NCI-H1930 (cell line): ENCODE data around the gene FRMD5.

Experiments used
- DNase-seq, 2 experiments: peaks; one replicate each; lab custom pipeline; 2025; lab: John Stamatoyannopoulos, UW

The FRMD5 gene

DNA sequence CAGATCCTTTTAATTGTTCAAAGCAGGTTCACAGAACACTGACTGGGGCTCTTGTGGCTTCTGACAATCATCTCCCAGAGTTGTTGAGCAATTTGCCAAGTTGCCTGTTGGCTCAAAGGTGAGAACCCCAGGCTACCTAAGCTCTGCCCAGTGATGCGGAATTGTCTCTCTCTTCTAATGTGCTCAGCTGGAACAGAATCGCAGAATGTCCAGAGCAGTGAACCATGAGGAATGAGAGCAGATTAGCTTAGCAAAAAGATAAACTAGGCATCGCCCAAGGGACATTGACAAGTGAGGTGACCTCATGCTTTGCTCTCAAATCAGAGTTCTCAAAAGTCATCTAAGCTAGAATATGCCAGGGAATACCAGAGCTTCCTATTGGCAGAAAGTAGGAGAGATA, 220.2 kb downstream of the FRMD5 start:
- no peak for DNase-seq

DNA sequence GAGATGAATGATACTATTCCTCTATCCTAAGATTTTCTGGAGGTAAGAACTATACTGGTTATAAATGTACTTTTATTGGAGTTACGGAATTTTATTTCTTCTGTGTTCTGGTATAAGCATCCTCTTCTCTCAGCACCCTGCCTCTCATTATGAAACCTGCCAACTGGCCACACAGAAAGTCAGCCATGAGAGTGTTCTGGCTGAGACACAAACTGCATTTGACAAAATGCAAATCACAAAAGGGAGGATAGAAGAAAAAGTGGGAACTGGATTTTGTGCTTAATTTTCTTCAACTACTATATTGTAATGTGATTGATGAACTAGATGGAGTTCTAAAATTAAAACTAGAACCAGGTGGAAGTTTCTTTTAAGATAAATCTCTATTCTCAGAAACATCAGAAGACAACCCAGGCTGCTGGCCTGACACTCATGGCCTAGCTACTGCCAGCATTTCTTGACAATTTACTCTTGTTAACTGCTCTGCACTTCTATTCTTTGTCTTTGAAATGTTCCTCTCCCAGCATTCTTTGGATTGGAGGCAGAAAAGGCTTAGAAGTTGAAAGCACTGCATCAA, 225.2 kb downstream of the FRMD5 start:
- DNase-seq: no peak

DNA sequence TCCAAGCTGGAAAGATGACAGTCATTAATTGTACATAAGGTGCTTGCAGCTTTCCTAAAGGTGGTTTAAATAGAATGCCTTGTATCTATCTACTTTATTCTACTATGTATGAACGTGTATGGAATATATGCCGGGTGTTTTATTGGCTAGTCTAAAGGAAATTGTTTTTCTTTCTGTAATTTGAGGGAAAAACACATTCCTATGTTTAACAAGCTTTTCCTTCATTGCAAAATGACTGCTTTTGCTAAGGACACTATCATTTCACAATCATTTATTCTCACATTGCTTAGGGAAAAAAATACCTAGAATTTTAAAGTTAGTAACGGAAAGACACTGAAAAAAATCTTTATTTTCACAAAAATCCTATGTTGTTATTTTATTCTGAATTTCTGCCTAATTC, 226.5 kb downstream of the FRMD5 start:
- DNase-seq: no peak

DNA sequence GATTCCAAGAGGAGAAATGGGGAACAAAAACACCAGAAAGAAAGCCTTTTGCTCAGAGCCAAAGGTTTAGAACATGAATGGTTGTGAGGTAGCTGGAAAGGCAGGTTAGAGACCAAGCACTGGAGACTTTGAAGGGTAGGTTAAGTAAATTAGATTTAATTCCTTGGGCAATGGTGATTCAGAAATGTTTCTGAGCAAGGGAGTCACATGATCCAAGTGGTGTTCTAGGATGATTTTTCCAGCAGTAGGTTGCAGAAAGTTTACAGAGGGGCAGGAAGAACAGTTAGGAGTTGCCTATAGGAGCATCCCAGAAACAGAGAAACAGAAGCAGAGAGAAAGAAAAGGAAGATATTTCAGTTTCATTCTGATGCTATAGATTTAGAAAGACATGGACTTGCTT, 228.4 kb downstream of the FRMD5 start:
- DNase-seq: no peak

DNA sequence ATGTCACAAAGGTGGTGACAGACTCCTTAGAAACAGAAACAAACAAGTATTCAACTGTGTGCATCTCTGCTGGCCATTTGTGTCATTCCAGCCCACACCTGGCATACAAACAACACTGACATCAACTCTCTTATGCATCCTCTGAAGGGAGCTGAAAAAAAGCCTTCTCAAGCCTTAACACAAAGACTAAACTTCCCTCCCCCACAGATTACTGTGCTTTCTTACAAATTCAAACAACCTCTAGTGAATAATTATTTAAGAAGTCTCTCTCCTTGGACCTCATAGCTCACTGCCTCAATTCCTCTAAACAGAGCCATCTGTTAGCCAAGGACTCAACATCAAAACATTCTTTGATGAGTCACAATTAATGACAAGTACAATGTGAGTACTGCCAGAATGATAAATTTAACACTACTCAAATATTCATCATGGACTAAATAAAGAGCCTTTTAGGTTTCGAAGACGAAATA, 236.2 kb downstream of the FRMD5 start:
- no peak for DNase-seq

DNA sequence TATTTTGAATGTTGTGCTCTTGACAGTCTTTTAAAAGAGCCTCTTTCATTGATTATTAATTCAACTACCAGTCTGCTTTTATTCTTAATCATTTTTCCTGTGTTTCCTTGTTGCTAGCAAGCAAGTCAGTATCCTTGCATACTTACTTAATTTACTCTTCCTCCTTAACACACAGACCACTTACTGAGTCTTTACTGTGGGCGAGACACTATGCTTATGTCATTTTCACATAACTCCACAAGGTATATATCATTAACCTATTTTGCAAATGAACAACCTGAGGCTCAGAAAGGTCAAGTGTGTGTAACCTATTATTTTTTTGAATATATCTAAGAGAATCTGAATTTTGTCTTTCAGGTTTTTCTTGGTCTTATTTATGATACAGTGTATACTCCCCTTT, 237.3 kb downstream of the FRMD5 start:
- DNase-seq: no peak

DNA sequence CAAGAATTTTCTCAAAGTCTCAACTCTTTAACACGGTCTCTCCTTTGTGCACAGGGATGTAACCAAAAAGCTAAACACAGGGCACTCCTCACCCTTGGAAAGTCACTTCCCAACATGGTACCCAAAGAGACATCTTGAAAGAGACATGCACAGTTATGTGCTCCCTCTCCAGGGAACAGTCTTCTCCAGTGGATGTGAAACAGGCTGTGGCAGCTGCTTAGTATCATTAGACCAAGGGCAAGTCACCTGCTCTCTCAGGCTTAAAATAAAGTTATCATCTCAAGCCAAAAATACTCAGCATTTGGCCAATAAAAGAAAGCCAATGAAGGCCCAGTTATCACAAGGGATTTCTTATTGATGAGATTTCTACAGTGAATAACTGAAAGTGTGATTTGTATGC, 239.9 kb downstream of the FRMD5 start:
- DNase-seq: no peak

DNA sequence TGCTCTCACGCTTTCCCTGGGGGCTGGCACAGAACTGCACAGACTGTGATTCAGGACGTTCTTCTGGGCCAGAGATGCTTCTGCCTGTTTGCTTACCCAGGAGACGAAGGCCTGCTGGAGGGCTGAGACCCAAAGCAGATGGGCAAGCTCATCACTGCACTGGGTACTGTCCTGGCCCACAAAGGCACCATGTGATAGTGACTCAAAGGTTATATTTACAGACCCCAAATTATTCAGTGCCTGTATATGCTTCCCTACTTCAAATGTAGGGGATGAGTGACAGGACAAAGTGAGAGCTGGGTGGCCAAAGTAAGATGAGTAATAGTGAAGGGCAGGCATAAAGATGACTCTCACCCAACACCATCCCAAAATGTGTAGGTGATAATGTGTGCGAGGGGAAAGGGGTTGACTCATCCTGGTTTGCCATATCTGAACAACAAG, 240.9 kb downstream of the FRMD5 start:
- no peak for DNase-seq

DNA sequence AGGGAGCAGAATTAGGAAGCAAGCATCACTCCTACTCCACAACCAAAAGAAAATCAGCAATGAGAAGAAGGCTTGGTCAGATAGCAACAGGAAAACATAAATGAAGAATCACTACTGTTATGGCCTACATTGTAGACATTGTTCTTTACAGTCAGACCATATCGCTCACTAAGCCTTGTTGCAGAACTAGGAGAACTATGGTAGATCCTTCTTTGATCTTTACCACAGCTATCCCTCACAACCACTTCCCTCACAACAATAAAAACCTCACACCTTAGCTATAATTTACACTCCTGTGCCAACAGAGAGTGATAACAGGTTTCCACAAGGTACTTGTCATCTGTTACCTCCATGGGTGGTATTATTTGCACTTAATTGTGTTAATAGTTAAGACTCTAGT, 241.7 kb downstream of the FRMD5 start:
- no peak for DNase-seq

DNA sequence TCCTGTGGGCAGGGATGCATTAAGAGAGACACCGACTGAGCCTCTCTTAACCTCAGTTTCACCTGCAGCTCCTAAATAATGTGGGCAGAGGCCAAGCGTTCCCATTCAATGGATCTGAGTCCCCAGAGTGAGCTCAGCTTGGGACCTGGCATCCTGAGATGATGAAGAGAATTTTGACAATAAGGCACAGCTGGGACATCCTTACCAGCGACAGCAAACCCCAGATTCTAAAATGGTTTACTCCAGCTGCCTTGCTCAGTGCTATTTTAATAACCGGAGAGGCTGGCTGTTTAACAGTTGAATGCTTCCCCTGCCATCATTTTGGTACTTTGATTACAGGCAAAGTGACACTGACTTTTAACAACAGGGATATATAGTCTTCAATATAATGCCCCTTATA, 244.5 kb downstream of the FRMD5 start:
- DNase-seq: no peak

DNA sequence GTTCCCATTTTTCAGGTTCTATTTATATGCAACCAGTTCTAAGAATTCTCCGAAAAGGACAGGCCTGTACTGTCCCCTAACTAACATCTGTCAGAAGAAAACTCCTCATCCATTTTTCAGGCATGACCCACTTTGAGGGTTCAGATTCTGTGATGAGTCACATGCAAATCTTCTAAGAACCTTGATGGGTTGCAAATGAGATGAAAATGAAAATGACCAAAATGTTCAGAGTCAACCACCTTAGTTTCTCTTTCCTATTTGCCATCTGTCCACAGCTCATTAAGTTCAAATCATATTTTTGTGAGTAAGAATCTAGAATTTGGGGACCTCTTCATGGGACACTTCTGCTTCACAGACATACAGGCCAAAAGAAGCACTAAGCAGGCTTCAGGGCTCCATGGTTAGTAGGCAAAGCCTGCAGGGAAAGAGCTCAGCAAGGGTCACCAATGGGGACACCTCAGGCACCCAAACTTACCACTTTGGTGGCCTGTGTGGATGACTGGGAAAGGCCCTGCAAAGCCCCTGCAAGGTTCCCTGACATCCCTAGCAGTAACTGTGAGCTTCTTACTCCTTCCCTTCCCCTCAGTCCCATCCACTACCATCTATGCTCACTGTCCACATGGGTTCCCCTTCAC, 246.3 kb downstream of the FRMD5 start:
- DNase-seq: no peak

DNA sequence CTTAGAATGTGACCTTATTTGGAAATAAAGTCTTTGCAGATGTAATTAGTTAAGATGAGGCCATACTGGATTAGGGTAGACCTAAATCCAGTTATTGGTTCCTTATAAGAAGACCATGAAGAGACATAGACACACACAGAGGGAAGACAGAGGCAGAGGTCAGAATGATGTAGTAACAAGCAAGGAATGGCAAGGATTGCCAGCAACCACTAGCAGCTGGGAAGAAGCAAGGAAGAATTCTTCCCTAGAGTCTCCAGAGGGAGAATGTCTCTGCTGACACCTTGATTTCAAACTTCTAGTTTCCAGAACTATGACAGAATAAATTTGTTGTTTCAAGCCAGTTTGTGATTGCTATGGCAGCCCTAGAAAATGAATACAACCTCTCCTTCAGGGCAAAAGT, 251.6 kb downstream of the FRMD5 start:
- DNase-seq: no peak

DNA sequence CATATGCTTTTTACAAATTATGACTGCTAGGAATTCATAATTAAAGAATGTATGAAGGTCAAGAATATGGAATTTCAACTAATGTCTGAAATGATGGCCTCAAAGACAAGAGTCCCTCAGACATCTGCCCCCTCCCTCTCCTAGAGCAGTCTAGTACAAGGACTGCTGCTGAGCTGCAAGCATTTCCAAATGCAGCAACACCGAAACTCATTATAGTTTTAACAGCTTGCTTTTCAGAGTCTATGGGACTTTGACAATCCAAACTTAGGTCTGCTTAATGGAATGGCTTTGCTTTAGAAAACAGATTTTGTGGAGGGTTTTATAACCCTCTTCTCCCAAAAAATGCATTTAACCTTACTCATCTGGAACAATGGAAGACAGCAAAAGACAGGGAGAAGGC, 252.9 kb downstream of the FRMD5 start:
- DNase-seq: no peak

DNA sequence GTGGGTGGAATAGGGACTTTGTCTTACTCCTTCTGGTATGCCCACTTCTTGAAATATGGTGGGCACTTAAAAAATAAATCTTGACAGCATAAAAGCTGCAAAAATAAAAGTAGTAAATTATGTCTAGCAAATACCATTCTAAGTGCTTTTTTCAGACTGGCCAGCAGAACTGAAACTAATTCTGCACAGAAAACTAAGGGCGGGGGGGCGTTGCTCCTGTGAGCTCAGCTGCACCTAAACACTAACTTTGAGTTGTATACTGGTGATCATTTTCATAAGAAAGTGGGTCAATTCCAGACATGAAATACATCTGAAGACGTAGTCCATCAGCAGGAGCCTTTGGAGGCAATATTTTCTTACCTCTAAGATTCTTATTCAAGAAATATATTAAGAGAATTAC, 253.5 kb downstream of the FRMD5 start:
- DNase-seq: no peak

DNA sequence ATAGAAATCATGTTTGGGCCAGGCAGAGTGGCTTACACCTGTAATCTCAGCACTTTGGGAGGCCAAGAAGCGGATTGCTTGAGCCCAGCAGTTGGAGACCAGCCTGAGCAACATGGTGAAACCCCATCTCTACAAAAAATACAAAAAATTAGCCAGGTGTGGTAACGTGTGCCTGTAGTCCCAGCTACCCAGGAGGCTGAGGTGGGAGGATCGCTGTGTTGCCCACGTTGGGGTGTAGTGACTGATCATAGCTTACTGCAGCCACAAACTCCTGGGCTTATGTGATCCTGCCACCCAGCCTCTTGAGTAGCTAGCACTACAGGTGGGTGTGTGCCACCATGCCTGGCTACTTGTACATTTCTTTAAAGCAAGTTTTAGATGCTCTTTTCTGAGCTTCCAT, 254.0 kb downstream of the FRMD5 start:
- no peak for DNase-seq

DNA sequence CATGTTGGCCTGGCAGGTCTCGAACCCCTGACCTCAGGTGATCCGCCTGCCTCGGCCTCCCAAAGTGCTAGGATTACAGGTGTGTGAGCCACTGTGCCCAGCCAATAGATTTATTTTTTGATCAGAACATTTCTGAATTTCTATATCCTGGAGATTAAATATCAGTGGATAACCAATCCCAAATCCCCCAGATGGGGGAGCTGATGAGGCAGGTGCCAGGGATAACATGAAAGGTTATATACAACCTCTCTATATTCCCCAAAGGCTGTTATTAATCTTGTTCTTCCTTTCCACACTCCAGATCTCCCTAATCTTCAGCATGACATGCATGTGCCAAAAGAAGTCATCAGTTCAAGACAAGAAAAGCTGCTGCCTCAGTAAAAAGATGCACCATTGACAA, 256.0 kb downstream of the FRMD5 start:
- no peak for DNase-seq

DNA sequence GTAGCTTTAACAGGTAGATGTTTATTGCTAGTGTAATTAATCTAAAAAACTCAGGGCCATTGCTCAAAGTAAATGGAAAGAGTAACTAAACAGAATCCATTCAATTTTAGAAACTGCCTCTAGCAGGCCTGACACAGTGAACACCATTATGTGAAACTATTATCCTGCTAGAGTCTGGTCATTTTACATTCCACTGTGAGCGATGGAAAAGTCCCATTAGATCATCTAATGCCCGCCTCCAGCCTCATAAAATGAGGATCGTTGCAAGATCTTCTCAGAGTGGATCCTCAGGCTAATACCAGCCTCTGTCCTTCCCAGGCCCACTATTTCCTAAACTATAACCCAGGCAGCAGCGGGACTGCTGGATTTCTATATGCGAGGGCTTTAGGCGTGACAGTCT, 260.6 kb downstream of the FRMD5 start:
- no peak for DNase-seq

DNA sequence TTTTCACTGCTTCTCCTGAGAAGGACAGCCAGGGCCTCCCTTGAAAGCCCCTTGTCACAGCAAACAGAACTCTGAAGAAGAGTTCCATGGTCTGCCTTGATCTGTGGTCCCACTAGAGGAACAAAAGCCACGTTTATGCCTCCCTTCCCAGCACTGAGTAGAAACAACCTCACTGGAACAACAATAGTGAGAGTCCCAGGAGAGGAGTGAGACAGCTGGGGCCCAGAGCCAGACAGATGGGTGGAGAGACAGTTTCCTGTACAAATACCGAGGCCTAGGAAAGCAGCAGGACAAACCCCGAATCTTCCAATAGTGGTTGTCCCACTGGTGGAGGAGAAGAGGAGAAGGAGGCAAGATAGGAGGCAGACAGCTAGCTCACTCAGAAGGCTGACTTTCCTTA, 262.2 kb downstream of the FRMD5 start:
- DNase-seq: no peak

DNA sequence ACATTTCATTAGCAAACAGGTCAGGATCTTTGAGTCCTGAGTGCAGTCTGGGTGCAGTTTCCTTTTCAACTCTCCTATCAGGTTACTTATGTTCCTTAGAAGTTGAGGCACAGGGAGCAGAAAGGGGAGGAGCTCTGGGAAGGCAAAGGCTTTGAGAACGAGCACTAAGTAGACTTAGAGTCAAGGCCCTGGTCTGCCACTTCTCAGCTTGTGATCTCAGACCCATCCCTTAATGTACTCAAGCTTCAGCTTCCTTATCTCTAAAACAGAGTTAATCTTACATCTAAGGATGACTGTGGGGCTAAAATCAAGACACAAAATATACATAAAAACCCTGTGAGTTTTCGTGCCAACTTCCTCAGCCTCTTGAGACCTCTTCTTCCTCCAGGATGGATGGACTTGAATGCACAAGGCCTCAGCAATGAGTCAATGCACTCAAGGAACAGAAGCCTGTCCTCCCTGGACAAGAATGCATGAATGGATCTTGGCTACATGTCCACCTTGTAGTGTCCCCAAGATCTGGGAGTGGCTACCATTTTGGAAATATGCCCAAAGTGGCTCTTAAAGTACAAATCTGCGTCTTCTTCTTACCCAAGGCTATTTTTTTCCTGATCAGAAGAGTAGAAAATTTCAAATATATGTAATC, 263.2 kb downstream of the FRMD5 start:
- no peak for DNase-seq

DNA sequence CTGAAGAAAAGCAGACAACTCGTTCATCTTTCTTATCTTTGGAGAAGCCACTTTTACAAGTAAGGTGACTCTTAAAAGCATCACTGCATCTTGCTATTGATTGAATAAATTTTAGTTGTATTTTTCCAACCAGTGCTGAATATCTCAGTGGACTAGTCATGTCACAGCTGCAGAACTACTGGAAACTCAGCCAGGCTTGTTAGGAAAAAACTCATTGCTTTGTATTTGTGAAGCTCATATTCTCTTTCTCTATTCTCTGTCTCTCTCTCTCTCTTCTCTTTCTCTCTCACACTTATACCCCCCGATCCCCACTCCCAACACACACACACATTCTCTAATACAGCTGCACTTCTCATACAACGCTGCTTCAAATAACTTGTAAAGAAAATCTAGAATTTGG, 264.0 kb downstream of the FRMD5 start:
- no peak for DNase-seq

DNA sequence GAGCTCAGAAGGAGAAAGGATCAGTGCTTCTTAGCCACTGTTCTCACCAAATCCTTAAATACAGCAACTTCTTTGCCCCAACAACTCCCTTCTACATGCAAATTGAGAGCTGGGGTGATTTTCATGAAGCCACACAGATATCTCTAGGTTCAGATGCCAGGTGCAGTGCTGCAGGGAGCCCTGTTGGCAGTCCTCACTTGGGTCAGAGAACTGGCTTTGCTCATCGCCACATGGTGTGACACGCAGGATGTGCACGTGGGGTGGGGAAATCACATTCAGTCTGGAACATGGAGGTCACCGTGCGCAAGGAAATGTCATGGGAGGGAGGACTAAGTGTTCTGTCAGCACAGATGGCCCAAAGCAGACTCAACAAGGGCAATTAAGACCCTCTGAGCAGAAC, 264.5 kb downstream of the FRMD5 start:
- no peak for DNase-seq

DNA sequence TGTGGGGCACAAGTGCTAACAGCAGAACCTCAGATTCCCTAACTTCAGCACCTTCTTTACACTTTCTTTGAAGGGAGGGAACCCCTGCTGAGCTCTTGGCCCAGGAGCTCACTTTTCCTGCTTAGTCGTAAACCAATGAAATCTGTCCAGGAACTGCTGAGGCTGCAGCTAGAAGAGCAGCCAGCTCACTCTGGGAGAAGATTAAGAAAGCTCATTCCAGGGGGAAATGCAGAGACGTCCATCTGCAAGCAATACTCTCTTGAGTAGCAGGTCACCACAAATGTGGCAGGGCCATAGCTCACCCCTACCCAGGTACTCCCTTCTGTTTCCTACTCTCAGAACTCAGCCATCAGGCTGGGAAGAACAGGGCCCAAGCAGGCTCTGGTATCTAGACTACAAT, 265.0 kb downstream of the FRMD5 start:
- no peak for DNase-seq

DNA sequence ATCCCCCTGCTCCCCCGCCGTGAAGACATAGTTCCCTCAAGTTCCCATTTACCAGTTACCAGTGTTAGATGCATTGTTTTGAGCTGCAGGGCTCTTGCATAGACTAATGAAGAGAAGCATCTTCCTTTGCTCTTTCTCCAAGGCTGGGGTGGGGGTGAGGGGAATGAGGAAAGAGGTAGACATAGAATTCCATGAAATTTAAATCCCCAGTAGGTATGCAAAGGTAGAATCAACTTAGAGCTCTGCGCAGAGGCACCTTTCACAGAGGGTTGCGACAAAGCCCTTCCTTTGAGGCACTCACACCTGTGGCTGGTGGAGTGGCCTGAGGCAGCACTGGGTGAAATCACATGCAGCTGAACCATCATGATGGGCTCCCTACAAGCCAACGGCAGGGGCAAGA, 266.9 kb downstream of the FRMD5 start:
- DNase-seq: no peak

DNA sequence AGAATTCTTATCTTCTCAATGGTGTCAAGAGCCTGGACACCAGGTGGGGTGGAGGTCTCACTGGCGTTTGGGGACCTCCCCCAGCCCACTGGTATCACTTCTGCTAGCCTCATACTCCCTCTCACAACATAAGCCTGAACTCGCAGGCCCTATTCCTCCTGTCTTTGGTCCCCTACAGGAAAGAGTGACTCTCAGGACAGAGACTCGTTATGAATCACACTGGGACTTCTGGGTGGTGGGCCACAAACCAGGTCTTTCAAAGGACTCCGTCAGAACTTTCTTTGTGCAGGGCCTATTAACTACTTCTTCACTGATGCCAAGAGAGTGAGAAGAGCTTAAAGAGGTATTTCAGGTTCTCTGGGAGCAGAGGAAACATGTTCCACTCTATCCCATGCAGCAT, 267.9 kb downstream of the FRMD5 start:
- no peak for DNase-seq
